SK-N-SH (cell line): Measurements from ENCODE around the gene CACNA1E. TPM values are rescaled to one million over a fixed set of nuclear protein-coding genes. Genes with fewer than 3 reads are reported as not detected.

Experiments used
- CTCF ChIA-PET: fragments of 300-600, 350-600 bp; formaldehyde crosslinking; extraction: SDS; loops from one replicate; lab custom pipeline; 2021; lab: Yijun Ruan, JAX
- POLR2A ChIA-PET: fragments of 350-600 bp; sonication (Branson Sonifier 250); formaldehyde crosslinking; extraction: SDS; loops from one replicate; lab custom pipeline; 2020; ENCODE audit warnings: antibody characterized with exemption, inconsistent platforms; lab: Yijun Ruan, JAX
- DNase-seq: peaks from one replicate; pipeline ENCODE4 v3.0.0; 2012
- H2AFZ ChIP-seq: fragments of 200-600 bp; sonication (generic); 2 replicates; pipeline ENCODE4 v1.8.1; 2016; ENCODE audit warnings: antibody characterized with exemption, mild to moderate bottlenecking, low read depth
- H3F3A ChIP-seq: fragments of 200-600 bp; sonication (generic); replicated peaks from 2 replicates; pipeline ENCODE3; 2016; ENCODE audit warnings: antibody characterized with exemption, mild to moderate bottlenecking; ENCODE audit not compliant: insufficient read depth
- H3K27ac ChIP-seq, 2 experiments: fragments of 200-500 bp in 1 of 2; fragments of 200-600 bp in 1 of 2; sonication (Bioruptor generic) in 1 of 2; sonication (generic), shearing (Covaris generic) in 1 of 2; 2 replicates each; pipeline versions ENCODE4 v1.5.1 to v1.6.1; 2014 to 2016; ENCODE audit warnings: low read depth in 2 of 2, inconsistent platforms in 1 of 2, low read length in 1 of 2, mild to moderate bottlenecking in 1 of 2, mixed read lengths in 1 of 2
- H3K27me3 ChIP-seq: fragments of 200-600 bp; sonication (generic), shearing (Covaris generic); 2 replicates; pipeline ENCODE4 v1.6.1; 2016; ENCODE audit warnings: mixed run types; ENCODE audit not compliant: insufficient read depth
- H3K36me3 ChIP-seq, 2 experiments: fragments of 200-500 bp in 1 of 2; fragments of 200-600 bp in 1 of 2; sonication (Bioruptor generic) in 1 of 2; sonication (generic) in 1 of 2; replicated peaks in 1 of 2; 2 replicates each; pipeline versions ENCODE3 to v1.5.1; 2014 to 2016; ENCODE audit warnings: low read length in 1 of 2, mild to moderate bottlenecking in 1 of 2; ENCODE audit not compliant: insufficient read depth in 2 of 2, control insufficient read depth in 1 of 2
- H3K4me1 ChIP-seq, 2 experiments: fragments of 200-500 bp in 1 of 2; fragments of 200-600 bp in 1 of 2; sonication (Bioruptor generic) in 1 of 2; sonication (generic), shearing (Covaris generic) in 1 of 2; 2 replicates each; pipeline versions ENCODE4 v1.5.1 to v1.6.1; 2014 to 2016; ENCODE audit warnings: low read depth in 1 of 2, low read length in 1 of 2, mixed run types in 1 of 2; ENCODE audit not compliant: insufficient read depth in 2 of 2, control insufficient read depth in 1 of 2
- H3K4me2 ChIP-seq: fragments of 200-600 bp; sonication (generic), shearing (Covaris generic); 2 replicates; pipeline ENCODE4 v1.6.1; 2017; ENCODE audit warnings: mixed run types
- H3K4me3 ChIP-seq, 2 experiments: fragments of 200-500 bp in 1 of 2; fragments of 200-600 bp in 1 of 2; sonication (Bioruptor generic) in 1 of 2; sonication (generic), shearing (Covaris generic) in 1 of 2; 2 replicates each; pipeline versions ENCODE4 v1.5.1 to v1.8.1; 2014 to 2016; ENCODE audit warnings: low read depth in 2 of 2, inconsistent platforms in 1 of 2, low read length in 1 of 2, mild to moderate bottlenecking in 1 of 2, mixed read lengths in 1 of 2, moderate library complexity in 1 of 2
- H3K79me2 ChIP-seq: fragments of 200-600 bp; sonication (generic); 2 replicates; pipeline ENCODE4 v1.8.1; 2017; ENCODE audit warnings: mild to moderate bottlenecking; ENCODE audit not compliant: insufficient read depth
- H3K9ac ChIP-seq: fragments of 200-600 bp; sonication (generic); 2 replicates; pipeline ENCODE4 v1.6.1; 2017; ENCODE audit warnings: mixed run types
- H3K9me2 ChIP-seq: fragments of 200-600 bp; sonication (generic); 2 replicates; pipeline ENCODE4 v1.6.1; 2017; ENCODE audit warnings: mixed run types
- H3K9me3 ChIP-seq: fragments of 200-600 bp; sonication (generic); 2 replicates; pipeline ENCODE4 v1.6.1; 2017; ENCODE audit warnings: mixed run types, mild to moderate bottlenecking, moderate library complexity
- H4K20me1 ChIP-seq: fragments of 200-600 bp; sonication (generic); 2 replicates; pipeline ENCODE4 v1.6.1; 2017; ENCODE audit warnings: mild to moderate bottlenecking, mixed run types; ENCODE audit not compliant: insufficient read depth
- ELF1 ChIP-seq: IDR thresholded peaks from 2 replicates; pipeline ENCODE4 v1.4.0; 2012
- EP300 ChIP-seq, 2 experiments: IDR thresholded peaks; 2 replicates each; pipeline versions ENCODE4 v1.4.0 to v1.6.1; 2012; ENCODE audit warnings: borderline replicate concordance in 1 of 2, low read depth in 1 of 2, low read length in 1 of 2
- FOSL2 ChIP-seq: IDR thresholded peaks from 2 replicates; pipeline ENCODE4 v1.4.0; 2012; ENCODE audit warnings: low read depth, mild to moderate bottlenecking, moderate library complexity, borderline replicate concordance
- FOXJ3 ChIP-seq: sonication (generic); formaldehyde crosslinking; IDR thresholded peaks from 2 replicates; pipeline ENCODE4 v1.5.1; 2020; ENCODE audit warnings: mild to moderate bottlenecking, missing genetic modification reagents
- FOXM1 ChIP-seq: IDR thresholded peaks from 2 replicates; pipeline ENCODE4 v1.4.0; 2012; ENCODE audit warnings: low read depth, mild to moderate bottlenecking
- GABPA ChIP-seq: IDR thresholded peaks from 2 replicates; pipeline ENCODE4 v1.4.0; 2012; ENCODE audit warnings: low read depth, mild to moderate bottlenecking
- JUND ChIP-seq: IDR thresholded peaks from 2 replicates; pipeline ENCODE4 v1.4.0; 2012
- MEF2A ChIP-seq: IDR thresholded peaks from 2 replicates; pipeline ENCODE4 v1.4.0; 2012; ENCODE audit warnings: low read depth, borderline replicate concordance
- NFIC ChIP-seq: IDR thresholded peaks from 2 replicates; pipeline ENCODE4 v1.4.0; 2012; ENCODE audit warnings: borderline replicate concordance
- NRF1 ChIP-seq: IDR thresholded peaks from 2 replicates; pipeline ENCODE4 v1.6.1; 2012; ENCODE audit warnings: low read depth, mild to moderate bottlenecking, low read length
- PBX3 ChIP-seq: IDR thresholded peaks from 2 replicates; pipeline ENCODE4; 2012
- RAD21 ChIP-seq: IDR thresholded peaks from 2 replicates; pipeline ENCODE4 v1.6.1; 2012; ENCODE audit warnings: mild to moderate bottlenecking, low read length
- RFX5 ChIP-seq: IDR thresholded peaks from 2 replicates; pipeline ENCODE4 v1.6.1; 2012; ENCODE audit warnings: mild to moderate bottlenecking, improper control_type of control experiment, low read length
- RXRA ChIP-seq: IDR thresholded peaks from 2 replicates; pipeline ENCODE4 v1.4.0; 2012; ENCODE audit warnings: low read depth, mild to moderate bottlenecking, borderline replicate concordance
- SMC3 ChIP-seq: IDR thresholded peaks from 2 replicates; pipeline ENCODE4 v1.6.1; 2012; ENCODE audit warnings: low read depth, low read length, improper control_type of control experiment
- TCF12 ChIP-seq: IDR thresholded peaks from 2 replicates; pipeline ENCODE4 v1.4.0; 2012
- TEAD4 ChIP-seq: IDR thresholded peaks from 2 replicates; pipeline ENCODE4 v1.4.0; 2012; ENCODE audit warnings: mild to moderate bottlenecking, borderline replicate concordance; ENCODE audit not compliant: insufficient read depth
- YY1 ChIP-seq: IDR thresholded peaks from 2 replicates; pipeline ENCODE4 v1.4.0; 2012; ENCODE audit warnings: low read depth, mild to moderate bottlenecking
- ZBTB33 ChIP-seq: IDR thresholded peaks from 2 replicates; pipeline ENCODE4 v1.4.0; 2012; ENCODE audit warnings: low read depth, borderline replicate concordance
- WGBS: methylation state at CpG from one replicate; pipeline ENCODE4 v1.1.6; 2017; ENCODE audit warnings: low lambda C conversion rate; 5-methylcytosine and 5-hydroxymethylcytosine counted together
- polyA plus RNA-seq, 3 experiments: library from polyadenylated mRNA; depleted of rRNA; stranded (reverse); fragments of >200 nt; gene quantifications; 2 replicates each; pipeline ENCODE4 v1.2.3, GENCODE V29; 2012
- TF ChIP-seq, protein P1 (sequence below): fragments of 150-350 bp; IDR thresholded peaks from 2 replicates; pipeline ENCODE4 v1.6.1; 2017; ENCODE audit warnings: antibody characterized with exemption, low read length, low read depth, borderline replicate concordance

Gene CACNA1E
- polyA plus RNA-seq, 1 of the 3 experiments (the other 2 are of a cell fraction): not detected

- no peak overlapping the region for H3K9ac ChIP-seq
- POLR2A ChIA-PET: no interaction called here
- TF ChIP-seq RFX5 (no peak), TEAD4 (no peak), FOXJ3 (CRISPR knock-in tag) (no peak), FOXM1 (no peak), ELF1 (no peak), ZBTB33 (no peak), JUND (no peak), EP300 (IDR thresholded peaks at IDR 0.05; ENCODE audit: borderline replicate concordance in 1 of 2, low read depth in 1 of 2, low read length in 1 of 2) (no peak), PBX3 (no peak), NRF1 (no peak), YY1 (no peak), FOSL2 (no peak), TCF12 (no peak), MEF2A (no peak), SMC3 (no peak), RXRA (no peak), GABPA (no peak), NFIC (no peak), RAD21 (no peak)
- TF ChIP-seq, protein P1, sequence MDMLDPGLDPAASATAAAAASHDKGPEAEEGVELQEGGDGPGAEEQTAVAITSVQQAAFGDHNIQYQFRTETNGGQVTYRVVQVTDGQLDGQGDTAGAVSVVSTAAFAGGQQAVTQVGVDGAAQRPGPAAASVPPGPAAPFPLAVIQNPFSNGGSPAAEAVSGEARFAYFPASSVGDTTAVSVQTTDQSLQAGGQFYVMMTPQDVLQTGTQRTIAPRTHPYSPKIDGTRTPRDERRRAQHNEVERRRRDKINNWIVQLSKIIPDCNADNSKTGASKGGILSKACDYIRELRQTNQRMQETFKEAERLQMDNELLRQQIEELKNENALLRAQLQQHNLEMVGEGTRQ: no peak
- TF ChIP-seq, all 33 proteins: peak for 0
- CTCF ChIA-PET: no interaction called here
- no peaks in the 10 kb centered on the region for H4K20me1 ChIP-seq
- WGBS: 40% methylated on average over 4 of the region's 4 CpGs
- H3K9me2 ChIP-seq: no peaks in the 10 kb centered on the region
- H3K4me2 ChIP-seq: no peak overlapping the region
- no peak for DNase-seq
- no peak overlapping the region for H3K27ac ChIP-seq
- H3K36me3 ChIP-seq: no peaks in the 10 kb centered on the region
- H3F3A ChIP-seq: no peaks in the 10 kb centered on the region
- no peak overlapping the region for H2AFZ ChIP-seq
- no peaks in the 10 kb centered on the region for H3K27me3 ChIP-seq
- H3K9me3 ChIP-seq: no peaks in the 10 kb centered on the region
- no peaks in the 10 kb centered on the region for H3K4me1 ChIP-seq
- no peak overlapping the region for H3K4me3 ChIP-seq
- no peaks in the 10 kb centered on the region for H3K79me2 ChIP-seq
These were observed 333.3 kb downstream of the CACNA1E start for GRCh38 chr1:181816608-181817007.
